ENCODE data around the gene PRAC1.

DNA sequence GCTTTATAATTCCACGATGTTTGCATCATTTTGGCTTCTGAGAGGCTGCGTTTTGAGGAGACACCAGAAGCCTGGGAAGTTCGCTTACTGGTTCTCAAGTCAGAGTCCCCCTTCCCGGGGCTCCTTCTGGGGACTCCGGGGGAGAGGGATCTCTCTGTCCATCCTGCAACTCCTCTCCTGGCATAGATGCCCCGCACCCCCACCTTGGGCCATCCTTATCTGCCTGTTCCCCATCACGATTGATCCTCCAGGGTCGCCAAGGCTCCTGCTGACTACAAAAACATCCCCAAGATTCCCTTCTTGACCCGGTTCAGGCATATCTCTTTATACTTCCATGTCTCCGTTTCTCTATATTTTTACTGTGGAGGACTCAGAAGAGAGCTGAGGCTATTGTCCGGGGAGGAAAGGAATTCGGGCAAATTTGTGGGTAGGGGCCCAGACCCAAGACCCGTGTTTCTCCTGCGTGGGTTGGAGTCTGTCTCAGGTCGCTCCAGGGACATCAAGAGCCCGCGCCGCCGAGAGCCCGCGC, 24.7 kb upstream of the PRAC1 start:
- TF ChIP-seq, protein P1, sequence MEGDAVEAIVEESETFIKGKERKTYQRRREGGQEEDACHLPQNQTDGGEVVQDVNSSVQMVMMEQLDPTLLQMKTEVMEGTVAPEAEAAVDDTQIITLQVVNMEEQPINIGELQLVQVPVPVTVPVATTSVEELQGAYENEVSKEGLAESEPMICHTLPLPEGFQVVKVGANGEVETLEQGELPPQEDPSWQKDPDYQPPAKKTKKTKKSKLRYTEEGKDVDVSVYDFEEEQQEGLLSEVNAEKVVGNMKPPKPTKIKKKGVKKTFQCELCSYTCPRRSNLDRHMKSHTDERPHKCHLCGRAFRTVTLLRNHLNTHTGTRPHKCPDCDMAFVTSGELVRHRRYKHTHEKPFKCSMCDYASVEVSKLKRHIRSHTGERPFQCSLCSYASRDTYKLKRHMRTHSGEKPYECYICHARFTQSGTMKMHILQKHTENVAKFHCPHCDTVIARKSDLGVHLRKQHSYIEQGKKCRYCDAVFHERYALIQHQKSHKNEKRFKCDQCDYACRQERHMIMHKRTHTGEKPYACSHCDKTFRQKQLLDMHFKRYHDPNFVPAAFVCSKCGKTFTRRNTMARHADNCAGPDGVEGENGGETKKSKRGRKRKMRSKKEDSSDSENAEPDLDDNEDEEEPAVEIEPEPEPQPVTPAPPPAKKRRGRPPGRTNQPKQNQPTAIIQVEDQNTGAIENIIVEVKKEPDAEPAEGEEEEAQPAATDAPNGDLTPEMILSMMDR (IDR thresholded peaks at IDR 0.05) = no peak
- TF ChIP-seq POLR2A (IDR thresholded peaks at IDR 0.05) = no peak
